ENCODE results near the gene SDC1. TPM values are rescaled to one million over a fixed set of nuclear protein-coding genes. Genes with fewer than 3 reads are reported as not detected.

The SDC1 gene
- total and polyA plus RNA-seq, 4 donors, result 0.66 to 5.4 (median 1.4) TPM

GRCh38 chr2:20179466-20179754, 45.5 kb downstream of the SDC1 start:
- no peak for ATAC-seq (ENCODE audit: low FRiP score)
- 76 to 87% methylated on average over 3 of the region's 3 CpGs for WGBS, 2 donors
- no peaks in the 10 kb centered on the region for H3K9me3 ChIP-seq (ENCODE audit: control insufficient read depth, low read length)
- no peak overlapping the region for H3K4me3 ChIP-seq (ENCODE audit: low read length in 2 of 2)
- no peaks in the 10 kb centered on the region for H3K36me3 ChIP-seq (ENCODE audit: control insufficient read depth in 1 of 2, insufficient read depth in 2 of 2, low read length in 1 of 2)
- H3K27me3 ChIP-seq (ENCODE audit: control insufficient read depth in 1 of 2, insufficient read depth in 2 of 2, low read length in 1 of 2), result no peaks in the 10 kb centered on the region
- H3K4me1 ChIP-seq (ENCODE audit: control insufficient read depth in 1 of 2, insufficient read depth in 2 of 2, low read length in 2 of 2), result no peaks in the 10 kb centered on the region
- no peak overlapping the region for H3K27ac ChIP-seq (ENCODE audit: low read depth in 1 of 2, low read length in 2 of 2)
- intact Hi-C loops (cut with DNase I), result no loop called here
- no peak for DNase-seq

GRCh38 chr2:20178666-20179465, 46.1 kb downstream of the SDC1 start:
- no peaks in the 10 kb centered on the region for H3K36me3 ChIP-seq (ENCODE audit: control insufficient read depth in 1 of 2, insufficient read depth in 2 of 2, low read length in 1 of 2)
- H3K27ac ChIP-seq (ENCODE audit: low read depth in 1 of 2, low read length in 2 of 2), result no peak overlapping the region
- 84 to 91% methylated on average over 10 of the region's 10 CpGs for WGBS, 2 donors
- no peak for ATAC-seq (ENCODE audit: low FRiP score)
- peak in 1 of 2 donors; percentile 51 for DNase-seq
- H3K4me3 ChIP-seq (ENCODE audit: low read length in 2 of 2), result no peak overlapping the region
- no peaks in the 10 kb centered on the region for H3K4me1 ChIP-seq (ENCODE audit: control insufficient read depth in 1 of 2, insufficient read depth in 2 of 2, low read length in 2 of 2)
- no peaks in the 10 kb centered on the region for H3K27me3 ChIP-seq (ENCODE audit: control insufficient read depth in 1 of 2, insufficient read depth in 2 of 2, low read length in 1 of 2)
- intact Hi-C loops (cut with DNase I), result no loop called here
- no peaks in the 10 kb centered on the region for H3K9me3 ChIP-seq (ENCODE audit: control insufficient read depth, low read length)

GRCh38 chr2:20178249-20178607, 46.7 kb downstream of the SDC1 start:
- DNase-seq (peak in 1 of 2 donors; percentile 52), ATAC-seq (ENCODE audit: low FRiP score) (no peak)
- WGBS, 2 donors, result 93 to 95% methylated on average over 14 of the region's 14 CpGs
- Histone ChIP-seq H3K36me3 (ENCODE audit: control insufficient read depth in 1 of 2, insufficient read depth in 2 of 2, low read length in 1 of 2) (no peaks in the 10 kb centered on the region), H3K27ac (ENCODE audit: low read depth in 1 of 2, low read length in 2 of 2) (no peak overlapping the region), H3K27me3 (ENCODE audit: control insufficient read depth in 1 of 2, insufficient read depth in 2 of 2, low read length in 1 of 2) (no peaks in the 10 kb centered on the region), H3K4me1 (ENCODE audit: control insufficient read depth in 1 of 2, insufficient read depth in 2 of 2, low read length in 2 of 2) (no peaks in the 10 kb centered on the region), H3K4me3 (ENCODE audit: low read length in 2 of 2) (no peak overlapping the region), H3K9me3 (ENCODE audit: control insufficient read depth, low read length) (no peaks in the 10 kb centered on the region)
- intact Hi-C loops (cut with DNase I), result no loop called here

- H3K4me3 ChIP-seq (ENCODE audit: low read length in 2 of 2), result no peak overlapping the region
- peak in 1 of 2 donors; percentile 50 for DNase-seq
- H3K27me3 ChIP-seq (ENCODE audit: control insufficient read depth in 1 of 2, insufficient read depth in 2 of 2, low read length in 1 of 2), result no peaks in the 10 kb centered on the region
- 89 to 96% methylated on average over 10 of the region's 10 CpGs for WGBS, 2 donors
- intact Hi-C loops (cut with DNase I), result no loop called here
- no peaks in the 10 kb centered on the region for H3K4me1 ChIP-seq (ENCODE audit: control insufficient read depth in 1 of 2, insufficient read depth in 2 of 2, low read length in 2 of 2)
- no peaks in the 10 kb centered on the region for H3K36me3 ChIP-seq (ENCODE audit: control insufficient read depth in 1 of 2, insufficient read depth in 2 of 2, low read length in 1 of 2)
- no peak overlapping the region for H3K27ac ChIP-seq (ENCODE audit: low read depth in 1 of 2, low read length in 2 of 2)
- no peak for ATAC-seq (ENCODE audit: low FRiP score)
- H3K9me3 ChIP-seq (ENCODE audit: control insufficient read depth, low read length), result no peaks in the 10 kb centered on the region
These were observed 47.2 kb downstream of the SDC1 start for GRCh38 chr2:20177556-20178248.

- DNase-seq (no peak), ATAC-seq (ENCODE audit: low FRiP score) (no peak)
- 92% methylated on average over 5 of the region's 5 CpGs for WGBS, 2 donors
- Histone ChIP-seq H3K27ac (ENCODE audit: low read depth in 1 of 2, low read length in 2 of 2) (no peak overlapping the region), H3K27me3 (ENCODE audit: control insufficient read depth in 1 of 2, insufficient read depth in 2 of 2, low read length in 1 of 2) (no peaks in the 10 kb centered on the region), H3K9me3 (ENCODE audit: control insufficient read depth, low read length) (no peaks in the 10 kb centered on the region), H3K36me3 (ENCODE audit: control insufficient read depth in 1 of 2, insufficient read depth in 2 of 2, low read length in 1 of 2) (no peaks in the 10 kb centered on the region), H3K4me1 (ENCODE audit: control insufficient read depth in 1 of 2, insufficient read depth in 2 of 2, low read length in 2 of 2) (no peaks in the 10 kb centered on the region), H3K4me3 (ENCODE audit: low read length in 2 of 2) (no peak overlapping the region)
- intact Hi-C loops (cut with DNase I), result no loop called here
These were observed 48.2 kb downstream of the SDC1 start for GRCh38 chr2:20176760-20177159.

GRCh38 chr2:20175931-20176330, 49.0 kb downstream of the SDC1 start:
- ATAC-seq (ENCODE audit: low FRiP score), result no peak

GRCh38 chr2:20175267-20175666, 49.7 kb downstream of the SDC1 start:
- Histone ChIP-seq H3K27ac (ENCODE audit: low read depth in 1 of 2, low read length in 2 of 2) (no peak overlapping the region), H3K36me3 (ENCODE audit: control insufficient read depth in 1 of 2, insufficient read depth in 2 of 2, low read length in 1 of 2) (no peaks in the 10 kb centered on the region), H3K27me3 (ENCODE audit: control insufficient read depth in 1 of 2, insufficient read depth in 2 of 2, low read length in 1 of 2) (no peaks in the 10 kb centered on the region), H3K4me1 (ENCODE audit: control insufficient read depth in 1 of 2, insufficient read depth in 2 of 2, low read length in 2 of 2) (no peaks in the 10 kb centered on the region), H3K9me3 (ENCODE audit: control insufficient read depth, low read length) (no peaks in the 10 kb centered on the region), H3K4me3 (ENCODE audit: low read length in 2 of 2) (no peak overlapping the region)
- DNase-seq (no peak), ATAC-seq (ENCODE audit: low FRiP score) (no peak)
- intact Hi-C loops (cut with DNase I), result no loop called here
- WGBS, 2 donors, result 89 to 93% methylated on average over 8 of the region's 8 CpGs

More at GRCh38 chr2:20175931-20176330, 49.0 kb downstream of the SDC1 start:
- no peak for DNase-seq
- no peak overlapping the region for H3K27ac ChIP-seq (ENCODE audit: low read depth in 1 of 2, low read length in 2 of 2)
- 88 to 91% methylated on average over 3 of the region's 3 CpGs for WGBS, 2 donors
- H3K27me3 ChIP-seq (ENCODE audit: control insufficient read depth in 1 of 2, insufficient read depth in 2 of 2, low read length in 1 of 2), result no peaks in the 10 kb centered on the region
- no peaks in the 10 kb centered on the region for H3K9me3 ChIP-seq (ENCODE audit: control insufficient read depth, low read length)
- no peak overlapping the region for H3K4me3 ChIP-seq (ENCODE audit: low read length in 2 of 2)
- no peaks in the 10 kb centered on the region for H3K36me3 ChIP-seq (ENCODE audit: control insufficient read depth in 1 of 2, insufficient read depth in 2 of 2, low read length in 1 of 2)
- H3K4me1 ChIP-seq (ENCODE audit: control insufficient read depth in 1 of 2, insufficient read depth in 2 of 2, low read length in 2 of 2), result no peaks in the 10 kb centered on the region
- intact Hi-C loops (cut with DNase I), result no loop called here

- H3K4me1 ChIP-seq (ENCODE audit: control insufficient read depth in 1 of 2, insufficient read depth in 2 of 2, low read length in 2 of 2), result no peaks in the 10 kb centered on the region
- no peaks in the 10 kb centered on the region for H3K9me3 ChIP-seq (ENCODE audit: control insufficient read depth, low read length)
- intact Hi-C loops (cut with DNase I), result no loop called here
- H3K27ac ChIP-seq (ENCODE audit: low read depth in 1 of 2, low read length in 2 of 2), result no peak overlapping the region
- DNase-seq, result no peak
- H3K27me3 ChIP-seq (ENCODE audit: control insufficient read depth in 1 of 2, insufficient read depth in 2 of 2, low read length in 1 of 2), result no peaks in the 10 kb centered on the region
- no peak overlapping the region for H3K4me3 ChIP-seq (ENCODE audit: low read length in 2 of 2)
- ATAC-seq (ENCODE audit: low FRiP score), result no peak
- 94 to 100% methylated on average over 2 of the region's 2 CpGs for WGBS, 2 donors
- no peaks in the 10 kb centered on the region for H3K36me3 ChIP-seq (ENCODE audit: control insufficient read depth in 1 of 2, insufficient read depth in 2 of 2, low read length in 1 of 2)
These were observed 50.5 kb downstream of the SDC1 start for GRCh38 chr2:20174410-20174809.

All from aorta (tissue), 5 donors.